Caco-2 (cell line): ENCODE data around the gene PPP4R3B. TPM values are rescaled to one million over a fixed set of nuclear protein-coding genes. Genes with fewer than 3 reads are reported as not detected.

Experiments
- BruUV-seq: library from RNA; stranded (reverse); fragments of 400-500 nt; replicated peaks from 2 replicates; lab custom pipeline; 2021; lab: Mats Ljungman, UMichigan
- CTCF ChIA-PET: fragments of 300-600 bp; sonication (Branson Sonifier 250); formaldehyde crosslinking; loops from one replicate; lab custom pipeline; 2022; ENCODE audit warnings: antibody characterized with exemption; lab: Charles Lee
- POLR2A ChIA-PET: fragments of 300-600 bp; sonication (Branson Sonifier 250); formaldehyde crosslinking; loops from one replicate; lab custom pipeline; 2022; ENCODE audit warnings: antibody characterized with exemption; lab: Charles Lee
- DNase-seq, 2 experiments: peaks; one replicate each; pipeline versions ENCODE4 v3.0.0 to v3.0.0-alpha.2; 2020 to 2022
- H3K27me3 ChIP-seq: replicated peaks from 2 replicates; pipeline ENCODE4 v1.6.0; 2011; ENCODE audit warnings: low read length; ENCODE audit not compliant: control insufficient read depth, insufficient read depth
- H3K36me3 ChIP-seq: 2 replicates; pipeline ENCODE4 v1.5.1; 2011; ENCODE audit warnings: low read length; ENCODE audit not compliant: control insufficient read depth, insufficient read depth
- H3K4me1 ChIP-seq: fragments of 250-450 bp; sonication (Bioruptor Pico); 2 replicates; pipeline ENCODE4 v1.5.1; 2020; ENCODE audit warnings: mild to moderate bottlenecking
- H3K4me3 ChIP-seq: 2 replicates; pipeline ENCODE4 v1.5.1; 2011; ENCODE audit warnings: low read depth, mild to moderate bottlenecking, control low read depth, low read length
- H3K9me3 ChIP-seq: fragments of 250-450 bp; sonication (Bioruptor Pico); 2 replicates; pipeline ENCODE4 v1.5.1; 2020; ENCODE audit warnings: mild to moderate bottlenecking, moderate library complexity
- H3K27ac Mint-ChIP-seq: one replicate; pipeline ENCODE4 v1.8.0; 2022; ENCODE audit warnings: mixed read lengths; ENCODE audit not compliant: unreplicated experiment
- H3K27me3 Mint-ChIP-seq: one replicate; pipeline ENCODE4 v1.8.0; 2022; ENCODE audit warnings: mixed read lengths; ENCODE audit not compliant: insufficient read depth, unreplicated experiment
- H3K36me3 Mint-ChIP-seq: one replicate; pipeline ENCODE4 v1.8.0; 2022; ENCODE audit warnings: mild to moderate bottlenecking, mixed read lengths; ENCODE audit not compliant: insufficient read depth, unreplicated experiment
- H3K4me1 Mint-ChIP-seq: one replicate; pipeline ENCODE4 v1.8.0; 2022; ENCODE audit warnings: low read depth, mixed read lengths; ENCODE audit not compliant: unreplicated experiment
- H3K4me3 Mint-ChIP-seq: one replicate; pipeline ENCODE4 v1.8.0; 2022; ENCODE audit warnings: mild to moderate bottlenecking, moderate library complexity, mixed read lengths; ENCODE audit not compliant: unreplicated experiment
- H3K9me3 Mint-ChIP-seq: one replicate; pipeline ENCODE4 v1.8.0; 2022; ENCODE audit warnings: mixed read lengths; ENCODE audit not compliant: unreplicated experiment
- intact Hi-C: fragments of 100-400 bp; cut with micrococcal nuclease; formaldehyde crosslinking; loops from one replicate; pipeline ENCODE4 v1.10.0; 2022; ENCODE audit not compliant: unreplicated experiment
- total RNA-seq: library from RNA; stranded (reverse); gene quantifications from 2 replicates; pipeline ENCODE4 v1.2.3, GENCODE V29; 2022
- TF ChIP-seq, protein P1 (sequence below), 2 experiments: fragments of 200-600 bp in 1 of 2; IDR thresholded peaks; 1 replicate in 1 of 2; 2 replicates in 1 of 2; pipeline versions ENCODE4 v1.5.1 to v1.8.0; 2011 to 2022; ENCODE audit warnings: antibody characterized with exemption in 1 of 2, control low read depth in 1 of 2, inconsistent platforms in 1 of 2, low read depth in 1 of 2, low read length in 1 of 2, mild to moderate bottlenecking in 1 of 2, moderate library complexity in 1 of 2; ENCODE audit not compliant: insufficient read depth in 1 of 2, severe bottlenecking in 1 of 2, unreplicated experiment in 1 of 2

PPP4R3B gene
- total RNA-seq, 1 experiment from 2014 or later = 54.7 TPM

GRCh38 chr2:55567298-55567697 lies 50.1 kb downstream of the PPP4R3B start:
- TF ChIP-seq, protein P1, sequence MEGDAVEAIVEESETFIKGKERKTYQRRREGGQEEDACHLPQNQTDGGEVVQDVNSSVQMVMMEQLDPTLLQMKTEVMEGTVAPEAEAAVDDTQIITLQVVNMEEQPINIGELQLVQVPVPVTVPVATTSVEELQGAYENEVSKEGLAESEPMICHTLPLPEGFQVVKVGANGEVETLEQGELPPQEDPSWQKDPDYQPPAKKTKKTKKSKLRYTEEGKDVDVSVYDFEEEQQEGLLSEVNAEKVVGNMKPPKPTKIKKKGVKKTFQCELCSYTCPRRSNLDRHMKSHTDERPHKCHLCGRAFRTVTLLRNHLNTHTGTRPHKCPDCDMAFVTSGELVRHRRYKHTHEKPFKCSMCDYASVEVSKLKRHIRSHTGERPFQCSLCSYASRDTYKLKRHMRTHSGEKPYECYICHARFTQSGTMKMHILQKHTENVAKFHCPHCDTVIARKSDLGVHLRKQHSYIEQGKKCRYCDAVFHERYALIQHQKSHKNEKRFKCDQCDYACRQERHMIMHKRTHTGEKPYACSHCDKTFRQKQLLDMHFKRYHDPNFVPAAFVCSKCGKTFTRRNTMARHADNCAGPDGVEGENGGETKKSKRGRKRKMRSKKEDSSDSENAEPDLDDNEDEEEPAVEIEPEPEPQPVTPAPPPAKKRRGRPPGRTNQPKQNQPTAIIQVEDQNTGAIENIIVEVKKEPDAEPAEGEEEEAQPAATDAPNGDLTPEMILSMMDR (IDR thresholded peaks at IDR 0.05; ENCODE audit: insufficient read depth in 1 of 2, low read depth in 1 of 2, low read length in 1 of 2, severe bottlenecking in 1 of 2, unreplicated experiment in 1 of 2) = no peak

DNA sequence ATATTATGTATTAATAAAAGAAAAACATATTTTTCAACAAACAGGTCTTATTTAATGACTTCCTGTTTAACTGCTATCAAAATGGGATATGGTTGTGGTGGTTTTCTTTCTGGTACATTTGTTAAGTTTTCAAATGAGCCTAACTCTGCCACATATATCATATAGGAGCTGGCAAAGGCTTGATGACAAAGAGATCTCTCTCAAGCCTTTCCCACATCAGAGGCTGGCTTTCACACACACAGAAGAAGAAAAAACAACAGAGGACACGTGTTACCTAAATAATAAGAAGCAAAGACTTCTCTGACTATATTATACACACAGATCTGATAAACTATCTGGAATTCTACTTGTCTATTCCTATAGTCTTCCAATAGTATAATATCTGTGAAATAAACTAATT lies 51.8 kb downstream of the PPP4R3B start:
- Histone ChIP-seq H3K4me3 (no peak overlapping the region), H3K4me1 (no peaks in the 10 kb centered on the region), H3K36me3 (peaks cover 12% of the 10 kb centered on the region), H3K27me3 (no peaks in the 10 kb centered on the region), H3K9me3 (peaks cover 8% of the 10 kb centered on the region)
- Mint-ChIP-seq H3K27ac (no peak overlapping the region), H3K4me1 (no peaks in the 10 kb centered on the region), H3K9me3 (peaks cover 22% of the 10 kb centered on the region), H3K36me3 (peaks cover 74% of the 10 kb centered on the region), H3K4me3 (no peak overlapping the region), H3K27me3 (no peaks in the 10 kb centered on the region)
- POLR2A ChIA-PET = no interaction called here
- CTCF ChIA-PET = no interaction called here
- BruUV-seq = no TSS peak
- intact Hi-C loops = no loop called here
- TF ChIP-seq, protein P1 (IDR thresholded peaks at IDR 0.05; ENCODE audit: insufficient read depth in 1 of 2, low read depth in 1 of 2, low read length in 1 of 2, severe bottlenecking in 1 of 2, unreplicated experiment in 1 of 2) = no peak
- no peak for DNase-seq

More at GRCh38 chr2:55567298-55567697, 50.1 kb downstream of the PPP4R3B start:
- Histone ChIP-seq H3K9me3 (no peaks in the 10 kb centered on the region), H3K36me3 (peaks cover 2% of the 10 kb centered on the region), H3K4me1 (no peaks in the 10 kb centered on the region), H3K4me3 (no peak overlapping the region), H3K27me3 (no peaks in the 10 kb centered on the region)
- no peak overlapping the region for H3K4me3 Mint-ChIP-seq
- no peaks in the 10 kb centered on the region for H3K27me3 Mint-ChIP-seq
- ChIA-PET POLR2A (no interaction called here), CTCF (no interaction called here)
- H3K9me3 Mint-ChIP-seq = peaks cover 5% of the 10 kb centered on the region
- no TSS peak for BruUV-seq
- peaks cover 59% of the 10 kb centered on the region for H3K36me3 Mint-ChIP-seq
- no peak for DNase-seq
- intact Hi-C loops = no loop called here
- H3K4me1 Mint-ChIP-seq = no peaks in the 10 kb centered on the region
- peak overlapping the region; percentile 42 for H3K27ac Mint-ChIP-seq

GRCh38 chr2:55560855-55561254 lies 56.6 kb downstream of the PPP4R3B start:
- CTCF ChIA-PET = no interaction called here
- TF ChIP-seq, protein P1 (IDR thresholded peaks at IDR 0.05; ENCODE audit: insufficient read depth in 1 of 2, low read depth in 1 of 2, low read length in 1 of 2, severe bottlenecking in 1 of 2, unreplicated experiment in 1 of 2) = no peak
- BruUV-seq = no TSS peak

More at GRCh38 chr2:55560855-55561254, 56.6 kb downstream of the PPP4R3B start:
- Histone ChIP-seq H3K4me1 (peaks cover 6% of the 10 kb centered on the region), H3K9me3 (peaks cover 8% of the 10 kb centered on the region), H3K36me3 (peaks cover 14% of the 10 kb centered on the region), H3K27me3 (no peaks in the 10 kb centered on the region), H3K4me3 (no peak overlapping the region)
- POLR2A ChIA-PET = interaction anchor here (0.7 kb wide), 1 partner anchor 278 kb away, joined by 14 read pairs; no protein-coding TSS in a partner anchor
- H3K9me3 Mint-ChIP-seq = peaks cover 34% of the 10 kb centered on the region
- H3K36me3 Mint-ChIP-seq = peaks cover 82% of the 10 kb centered on the region
- intact Hi-C loops = no loop called here
- no peaks in the 10 kb centered on the region for H3K27me3 Mint-ChIP-seq
- DNase-seq = no peak
- H3K4me1 Mint-ChIP-seq = peaks cover 12% of the 10 kb centered on the region
- H3K4me3 Mint-ChIP-seq = no peak overlapping the region
- no peak overlapping the region for H3K27ac Mint-ChIP-seq
